C4-2B (cell line): Measurements from ENCODE around the gene AKNA.

Source experiments
- ZFX ChIP-seq: fragments of 450-650 bp; IDR thresholded peaks from 2 replicates; pipeline ENCODE4 v1.6.1; 2017
- TF ChIP-seq, protein P1 (sequence below): fragments of 450-650 bp; conservative IDR thresholded peaks from 2 replicates; pipeline ENCODE4 v1.5.1; 2017; ENCODE audit warnings: mild to moderate bottlenecking

DNA sequence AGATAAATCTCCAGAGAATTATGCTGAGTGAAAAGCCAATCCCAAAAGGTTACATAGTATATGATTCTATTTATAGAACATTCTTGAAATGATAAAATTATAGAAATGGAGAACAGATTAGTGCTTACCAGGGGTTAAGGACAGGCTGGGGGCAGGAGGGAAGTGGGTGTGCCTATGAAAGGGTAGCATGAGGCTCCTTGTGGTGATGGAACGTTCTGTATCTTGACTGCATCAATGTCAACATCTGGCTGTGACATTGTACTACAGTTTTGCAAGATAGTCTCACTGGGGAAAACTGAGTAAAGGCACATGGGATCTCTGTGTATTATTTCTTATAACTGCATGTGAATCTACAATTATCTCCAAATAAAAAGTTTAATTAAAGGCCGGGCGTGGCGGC is 35.9 kb downstream of the AKNA start:
- TF ChIP-seq, protein P1, sequence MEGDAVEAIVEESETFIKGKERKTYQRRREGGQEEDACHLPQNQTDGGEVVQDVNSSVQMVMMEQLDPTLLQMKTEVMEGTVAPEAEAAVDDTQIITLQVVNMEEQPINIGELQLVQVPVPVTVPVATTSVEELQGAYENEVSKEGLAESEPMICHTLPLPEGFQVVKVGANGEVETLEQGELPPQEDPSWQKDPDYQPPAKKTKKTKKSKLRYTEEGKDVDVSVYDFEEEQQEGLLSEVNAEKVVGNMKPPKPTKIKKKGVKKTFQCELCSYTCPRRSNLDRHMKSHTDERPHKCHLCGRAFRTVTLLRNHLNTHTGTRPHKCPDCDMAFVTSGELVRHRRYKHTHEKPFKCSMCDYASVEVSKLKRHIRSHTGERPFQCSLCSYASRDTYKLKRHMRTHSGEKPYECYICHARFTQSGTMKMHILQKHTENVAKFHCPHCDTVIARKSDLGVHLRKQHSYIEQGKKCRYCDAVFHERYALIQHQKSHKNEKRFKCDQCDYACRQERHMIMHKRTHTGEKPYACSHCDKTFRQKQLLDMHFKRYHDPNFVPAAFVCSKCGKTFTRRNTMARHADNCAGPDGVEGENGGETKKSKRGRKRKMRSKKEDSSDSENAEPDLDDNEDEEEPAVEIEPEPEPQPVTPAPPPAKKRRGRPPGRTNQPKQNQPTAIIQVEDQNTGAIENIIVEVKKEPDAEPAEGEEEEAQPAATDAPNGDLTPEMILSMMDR, result no peak
- TF ChIP-seq ZFX, result no peak
